Esophagus squamous epithelium (tissue), 5 donors: ENCODE results near the gene SOCS2. TPM values are rescaled to one million over a fixed set of nuclear protein-coding genes. Genes with fewer than 3 reads are reported as not detected.

ENCODE experiments used
- DNase-seq: peaks from one replicate; lab custom pipeline; 2025; lab: John Stamatoyannopoulos, UW
- H3K27ac ChIP-seq, 4 donors: fragments of 200-600 bp; sonication (generic); one replicate each; pipeline ENCODE4 v1.5.1; 2016 to 2019; ENCODE audit warnings: mild to moderate bottlenecking in 1 of 4
- H3K27me3 ChIP-seq, 4 donors: fragments of 200-600 bp; sonication (generic); 1 replicate in 3 of 4; 2 replicates in 1 of 4; pipeline versions ENCODE4 v1.5.1 to v1.6.0; 2017 to 2021; ENCODE audit warnings: antibody characterized with exemption in 1 of 4
- H3K36me3 ChIP-seq, 3 donors: fragments of 200-600 bp; sonication (generic); one replicate each; pipeline ENCODE4 v1.5.1; 2016 to 2019
- H3K4me1 ChIP-seq, 3 donors: fragments of 200-600 bp; sonication (generic); one replicate each; pipeline ENCODE4 v1.5.1; 2017 to 2019
- H3K4me3 ChIP-seq, 4 donors: fragments of 200-600 bp; sonication (generic); 1 replicate in 3 of 4; 2 replicates in 1 of 4; pipeline ENCODE4 v1.5.1; 2016 to 2019; ENCODE audit warnings: mild to moderate bottlenecking in 2 of 4, moderate library complexity in 1 of 4
- H3K9me3 ChIP-seq, 3 donors: fragments of 200-600 bp; sonication (generic); one replicate each; pipeline ENCODE4 v1.5.1; 2016 to 2019
- CTCF ChIP-seq, 6 experiments: fragments of 450-650 bp in 4 of 6; fragments of 200-600 bp in 2 of 6; sonication (generic) in 2 of 6; IDR thresholded peaks; one replicate each; pipeline ENCODE4 v1.5.1; 2016 to 2019; ENCODE audit warnings: antibody characterized with exemption in 6 of 6, mild to moderate bottlenecking in 4 of 6, moderate library complexity in 4 of 6
- POLR2A ChIP-seq, 4 donors: fragments of 450-650 bp; IDR thresholded peaks; one replicate each; pipeline ENCODE4 v1.6.1; 2017; ENCODE audit warnings: antibody characterized with exemption in 4 of 4, mild to moderate bottlenecking in 4 of 4, moderate library complexity in 3 of 4
- WGBS, 2 donors: methylation state at CpG; one replicate each; pipeline ENCODE4 v1.1.5; 2018; 5-methylcytosine and 5-hydroxymethylcytosine counted together
- intact Hi-C: fragments of 100-400 bp; cut with DNase I; formaldehyde crosslinking; loops from one replicate; pipeline ENCODE4 v1.15.0; 2022
- total RNA-seq, 4 donors: library from RNA; depleted of rRNA; stranded (reverse); fragments of >200 nt; gene quantifications; one replicate each; pipeline ENCODE4 v1.1.0, GENCODE V29; 2016
- donor health status: DM: yes; HTN: yes; CAD: no.

Gene SOCS2
- total RNA-seq, 4 donors from 2014 or later, result 3.4 to 18.5 (median 9.8) TPM

DNA sequence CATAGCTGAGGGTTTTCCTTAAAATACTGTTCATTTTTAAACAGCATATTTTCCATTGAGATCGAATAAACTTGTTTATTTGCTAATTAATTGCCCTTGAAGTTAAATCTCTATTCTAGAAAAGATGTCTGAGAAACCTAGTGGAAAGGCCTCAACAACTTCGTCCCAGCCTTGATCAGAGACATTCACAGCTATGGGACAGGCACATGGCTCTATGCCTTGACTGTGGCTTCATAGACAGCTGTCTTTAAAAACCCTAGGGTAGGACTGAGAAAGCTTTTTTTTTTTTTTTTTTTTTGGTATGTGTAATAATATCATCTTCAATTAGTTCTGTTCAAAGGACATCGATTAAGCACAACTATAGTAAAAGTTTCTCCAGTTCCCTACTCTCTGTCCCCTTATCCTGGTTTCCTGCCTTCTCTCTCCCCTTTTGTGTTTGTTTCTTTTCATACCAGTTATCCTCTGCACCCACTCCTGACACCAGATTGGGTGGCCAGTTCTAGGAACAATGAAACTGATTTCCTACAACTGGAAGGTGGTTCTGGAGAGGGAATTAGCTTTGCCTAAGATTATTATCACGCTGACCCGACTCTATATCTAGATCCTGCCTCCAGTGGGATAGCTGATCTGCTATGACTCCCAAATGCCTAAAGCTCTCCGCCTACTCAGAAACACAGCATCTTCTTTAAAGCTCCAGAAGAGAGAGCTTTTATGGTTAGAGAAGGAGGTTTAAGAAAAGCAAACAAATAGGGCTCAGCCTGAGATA, 20.3 kb downstream of the SOCS2 start:
- no peak for DNase-seq
- Histone ChIP-seq H3K9me3 (no peaks in the 10 kb centered on the region), H3K36me3 (no peaks in the 10 kb centered on the region), H3K27me3 (peaks cover 0 to 47% (median 0%) of the 10 kb centered on the region in 4 donors), H3K4me3 (peak overlapping the region in 2 of 4 donors; percentile 0 to 21), H3K27ac (peak overlapping the region; percentile 31 to 85 (median 79)), H3K4me1 (peaks cover 0 to 17% (median 3%) of the 10 kb centered on the region in 3 donors)
- TF ChIP-seq POLR2A (IDR thresholded peaks at IDR 0.05), result no peak
- TF ChIP-seq CTCF (IDR thresholded peaks at IDR 0.05), result no peak
- intact Hi-C loops, result loop anchor here (10.0 kb wide), 1 partner anchor 82 kb away; the partner anchor contains the start of gene CRADD
- WGBS, 2 donors, result 50 to 74% methylated on average over 5 to 6 of the region's 6 CpGs

GRCh38 chr12:93593843-93594242, 21.4 kb downstream of the SOCS2 start:
- intact Hi-C loops, result loop anchor here (10.0 kb wide), 1 partner anchor 81 kb away; the partner anchor contains the start of gene CRADD
- H3K4me1 ChIP-seq, result peaks cover 0 to 17% (median 3%) of the 10 kb centered on the region in 3 donors
- TF ChIP-seq CTCF (IDR thresholded peaks at IDR 0.05) (no peak), POLR2A (IDR thresholded peaks at IDR 0.05) (no peak)
- WGBS, 2 donors, result 59 to 70% methylated on average over 2 of the region's 2 CpGs
- peak overlapping the region in 2 of 4 donors; percentile 13 to 29 for H3K4me3 ChIP-seq
- H3K36me3 ChIP-seq, result no peaks in the 10 kb centered on the region
- H3K27ac ChIP-seq, result peak overlapping the region; percentile 31 to 85 (median 79)
- no peak for DNase-seq
- no peaks in the 10 kb centered on the region for H3K9me3 ChIP-seq
- H3K27me3 ChIP-seq, result peaks cover 0 to 47% (median 0%) of the 10 kb centered on the region in 4 donors

DNA sequence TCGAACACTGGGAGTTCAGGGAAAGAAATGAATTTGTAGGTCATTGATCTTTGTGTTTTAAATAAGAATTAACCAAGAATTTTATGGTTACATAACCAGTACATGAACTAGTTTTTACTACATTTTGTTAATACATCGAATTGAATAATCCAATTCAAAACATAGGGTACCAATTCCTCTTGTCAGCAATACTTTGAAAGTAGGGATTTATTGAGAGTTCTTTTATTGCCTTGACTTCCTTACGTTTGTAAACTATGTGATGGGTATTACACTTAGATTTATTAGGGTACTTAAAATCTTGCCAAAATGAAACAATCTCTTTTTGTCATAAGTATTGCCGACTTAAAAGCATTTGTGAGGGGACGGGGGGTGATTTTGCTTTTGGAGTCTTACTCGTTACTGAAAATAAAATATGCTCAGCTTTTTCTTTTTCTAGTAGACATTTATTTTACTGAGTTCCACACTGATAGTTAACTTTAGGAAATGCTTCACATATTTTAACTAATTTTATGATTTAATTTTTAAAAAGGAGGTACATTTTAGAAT, 22.4 kb downstream of the SOCS2 start:
- DNase-seq, result no peak
- Histone ChIP-seq H3K9me3 (no peaks in the 10 kb centered on the region), H3K4me1 (peaks cover 0 to 17% (median 3%) of the 10 kb centered on the region in 3 donors), H3K4me3 (peak overlapping the region in 3 of 4 donors; percentile 9 to 29 (median 14)), H3K27ac (peak overlapping the region in 3 of 4 donors; percentile 58 to 85 (median 85)), H3K36me3 (no peaks in the 10 kb centered on the region), H3K27me3 (peaks cover 0 to 45% (median 0%) of the 10 kb centered on the region in 4 donors)
- 50 to 62% methylated on average over 6 of the region's 6 CpGs for WGBS, 2 donors
- TF ChIP-seq CTCF (IDR thresholded peaks at IDR 0.05), result no peak
- no peak for TF ChIP-seq POLR2A (IDR thresholded peaks at IDR 0.05)
- intact Hi-C loops, result loop anchor here (10.0 kb wide), 1 partner anchor 80 kb away; the partner anchor contains the start of gene CRADD

DNA sequence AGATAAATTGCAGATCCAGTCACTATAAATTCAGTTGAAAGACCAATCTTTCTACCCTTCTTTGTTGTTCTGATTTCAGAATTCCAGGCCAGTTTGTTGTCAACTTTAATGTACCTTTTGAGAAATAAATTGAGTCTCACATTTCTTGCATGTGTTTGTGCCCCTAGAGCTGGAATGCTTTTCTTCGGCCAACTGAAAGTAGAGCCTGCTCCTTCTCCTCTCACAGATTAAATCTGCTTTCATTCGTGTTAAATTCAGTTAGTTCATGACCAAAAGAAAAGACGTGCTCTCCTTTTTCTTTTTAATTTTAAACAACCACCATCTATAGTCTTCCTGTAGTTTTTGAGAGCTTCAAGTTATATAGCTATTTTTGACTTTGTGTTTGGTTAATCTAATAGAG, 22.9 kb downstream of the SOCS2 start:
- H3K4me3 ChIP-seq, result peak overlapping the region in 3 of 4 donors; percentile 9 to 29 (median 14)

More for the DNA sequence above, 22.9 kb downstream of the SOCS2 start:
- no peaks in the 10 kb centered on the region for H3K36me3 ChIP-seq
- H3K9me3 ChIP-seq, result no peaks in the 10 kb centered on the region
- DNase-seq, result no peak
- H3K27ac ChIP-seq, result peak overlapping the region in 3 of 4 donors; percentile 7 to 85 (median 85)
- no peak for TF ChIP-seq CTCF (IDR thresholded peaks at IDR 0.05)
- no peak for TF ChIP-seq POLR2A (IDR thresholded peaks at IDR 0.05)
- peaks cover 0 to 14% (median 3%) of the 10 kb centered on the region in 3 donors for H3K4me1 ChIP-seq
- intact Hi-C loops, result loop anchor here (10.0 kb wide), 1 partner anchor 79 kb away; the partner anchor contains the start of gene CRADD
- H3K27me3 ChIP-seq, result peaks cover 0 to 40% (median 0%) of the 10 kb centered on the region in 4 donors
- 45 to 64% methylated on average over 3 of the region's 3 CpGs for WGBS, 2 donors
